IPS-18c (cell line): ENCODE results near the gene ENO3.
A peak's percentile ranks its signal among the peaks of the same experiment; 100 is the strongest.
"Not testable (repeated sequence)": the region's sequence is repeated elsewhere in the genome, so short reads cannot be mapped to it uniquely, and the experiment has no call there.

Source experiments
- H3K4me3 ChIP-seq: 2 replicates; pipeline ENCODE4 v1.7.0; 2013; ENCODE audit warnings: low read depth, mild to moderate bottlenecking, low read length, moderate library complexity; ENCODE audit not compliant: insufficient read depth
- H3K9me3 ChIP-seq: one replicate; pipeline ENCODE4 v1.6.1; 2013; ENCODE audit warnings: mild to moderate bottlenecking, low read length, moderate library complexity; ENCODE audit not compliant: control insufficient read depth, insufficient read depth

ENO3 gene

GRCh38 chr17:4950746-4951204 is at the start of gene ENO3:
ENO3 (plus strand) TSS chr17:4951119; CDS start chr17:4951830, 711 bp downstream.
- Histone ChIP-seq H3K9me3 (no peaks in the 10 kb centered on the region), H3K4me3 (peak within 1 kb of the TSS; percentile 71)

DNA sequence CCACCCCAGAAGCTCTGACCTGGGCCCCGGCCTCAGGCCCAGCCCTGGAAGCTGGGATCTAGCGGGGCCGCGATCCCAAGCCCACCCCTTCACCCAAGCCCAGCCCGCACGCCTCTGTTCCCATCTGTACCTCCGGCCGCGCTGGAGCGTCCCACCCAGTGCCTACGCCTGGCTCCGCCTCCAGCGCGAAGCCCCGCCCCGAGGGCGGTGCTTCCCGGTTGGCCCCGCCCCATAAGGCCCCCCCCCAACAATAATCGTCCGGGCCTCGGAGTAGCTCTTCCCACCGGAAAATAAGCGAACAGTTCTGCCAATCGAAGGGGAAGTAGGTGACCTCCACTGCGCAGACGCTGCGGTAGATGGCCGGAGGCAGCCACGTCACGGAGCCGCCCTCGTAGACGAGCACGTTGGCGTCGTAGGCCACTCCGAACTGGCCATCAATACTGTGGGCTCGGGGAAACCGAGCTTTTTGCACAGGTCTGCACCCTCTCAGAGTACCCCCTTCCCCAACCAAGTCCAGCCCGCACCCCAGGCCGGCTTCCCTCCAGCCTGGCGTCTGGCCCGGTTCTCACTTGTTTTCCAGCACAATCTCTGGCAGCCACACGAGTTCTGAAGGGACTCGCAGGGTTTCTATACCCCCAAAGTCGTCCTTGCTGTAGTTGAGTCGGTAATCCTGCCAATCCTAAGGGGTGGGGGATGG is 49.1 kb upstream of the ENO3 start:
- no peak overlapping the region for H3K4me3 ChIP-seq
- no peaks in the 10 kb centered on the region for H3K9me3 ChIP-seq

DNA sequence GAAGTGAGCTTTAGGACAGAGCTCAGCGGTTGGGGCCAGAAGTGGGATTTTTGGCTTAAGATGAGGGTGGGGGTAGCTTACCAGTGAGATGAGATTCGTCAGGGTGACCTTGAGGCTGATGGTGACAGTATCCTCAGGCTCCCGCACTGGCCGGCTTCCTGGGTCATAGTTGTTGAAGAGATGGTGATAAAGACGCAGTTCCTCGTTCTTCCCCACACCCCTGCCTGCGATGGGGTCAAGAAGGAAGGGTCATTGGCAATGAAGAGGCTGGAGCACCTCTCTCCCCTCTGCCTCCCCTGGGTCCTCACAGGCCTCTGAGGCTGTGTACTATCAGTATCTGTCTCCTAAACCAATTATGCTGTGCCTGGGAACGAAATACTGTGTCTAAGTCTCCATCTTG is 48.4 kb upstream of the ENO3 start:
- H3K4me3 ChIP-seq = no peak overlapping the region
- no peaks in the 10 kb centered on the region for H3K9me3 ChIP-seq

DNA sequence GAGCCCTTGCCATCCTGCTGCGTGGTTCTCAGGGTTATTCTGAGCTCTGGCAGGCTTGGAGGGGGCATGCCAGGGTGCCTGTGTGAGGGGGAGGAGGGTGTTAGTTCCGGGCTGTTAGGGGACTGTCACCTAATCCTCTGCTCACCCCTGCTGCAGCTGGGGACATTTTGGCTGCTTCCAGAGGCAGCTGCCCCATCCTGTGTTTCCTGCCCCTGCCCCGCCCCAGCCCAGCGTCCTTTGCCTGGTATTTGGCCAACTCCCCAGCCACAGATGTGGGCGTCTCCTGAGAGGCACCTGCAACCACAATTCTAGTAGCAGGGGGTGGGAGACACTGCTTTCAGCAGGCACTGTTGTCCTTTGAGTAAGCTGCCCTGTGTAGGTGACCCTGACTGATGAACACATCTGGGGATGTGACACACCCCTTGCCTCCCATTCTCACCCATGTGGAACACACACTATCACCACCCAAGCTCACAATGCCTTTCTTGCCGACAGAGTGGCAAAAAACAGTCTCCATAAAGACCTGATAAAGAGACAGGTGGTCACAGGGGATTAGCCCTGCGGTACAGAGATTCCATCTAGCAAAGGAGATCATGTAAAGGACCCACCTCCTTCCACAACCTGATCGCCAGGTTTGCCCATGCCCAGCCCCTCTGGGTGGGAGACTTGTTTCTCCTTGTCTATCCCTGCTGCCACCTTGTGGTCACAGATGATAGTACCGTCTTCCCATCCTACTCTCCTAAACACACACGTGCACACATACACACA is 47.7 kb upstream of the ENO3 start, which contains the start of gene CHRNE:
CHRNE (minus strand) TSS at position 48 of the 768 bp plus-strand sequence; CDS start at position 13, 35 bp downstream.
- H3K9me3 ChIP-seq = no peaks in the 10 kb centered on the region
- no peak within 1 kb of the TSS for H3K4me3 ChIP-seq

GRCh38 chr17:4906642-4907041 is 44.3 kb upstream of the ENO3 start:
- H3K9me3 ChIP-seq, H3K4me3 ChIP-seq: not testable (repeated sequence)

- H3K4me3 ChIP-seq = no peak overlapping the region
Observed at GRCh38 chr17:4908301-4908700, 42.6 kb upstream of the ENO3 start.

DNA sequence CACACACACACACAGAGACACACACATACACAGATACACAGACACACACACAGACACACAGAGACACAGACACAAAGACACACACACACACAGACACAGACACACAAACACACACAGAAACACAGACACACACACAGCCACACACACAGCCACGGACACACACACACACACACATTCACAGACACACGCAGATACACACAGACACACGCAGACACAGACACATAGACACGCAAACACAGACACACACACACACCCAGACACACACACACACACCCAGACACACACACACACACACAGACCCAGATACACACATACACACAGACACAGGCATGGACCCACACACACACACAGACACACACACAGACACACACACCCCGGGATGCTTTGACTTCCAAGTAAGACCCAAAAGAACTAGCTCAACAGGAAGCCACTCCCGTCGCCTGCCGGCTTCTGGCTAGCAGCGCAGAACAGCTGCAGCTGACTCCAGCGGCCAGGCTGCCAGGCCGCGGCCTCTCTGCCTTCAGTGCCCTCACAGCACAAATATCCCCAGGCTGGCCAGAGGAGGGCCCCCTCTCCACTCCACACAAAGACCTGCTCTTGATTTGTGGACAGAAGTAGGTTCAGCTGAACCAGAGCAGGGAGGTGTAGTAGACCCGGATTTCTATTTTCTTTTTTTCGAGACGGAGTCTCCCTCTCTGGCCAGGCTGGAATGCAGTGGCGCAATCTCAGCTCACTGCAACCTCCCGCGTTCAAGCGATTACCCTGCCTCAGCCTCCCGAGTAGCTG is 42.0 kb upstream of the ENO3 start:
- Histone ChIP-seq H3K9me3 (no peaks in the 10 kb centered on the region), H3K4me3 (no peak overlapping the region)

More at GRCh38 chr17:4908301-4908700, 42.6 kb upstream of the ENO3 start:
- no peaks in the 10 kb centered on the region for H3K9me3 ChIP-seq

DNA sequence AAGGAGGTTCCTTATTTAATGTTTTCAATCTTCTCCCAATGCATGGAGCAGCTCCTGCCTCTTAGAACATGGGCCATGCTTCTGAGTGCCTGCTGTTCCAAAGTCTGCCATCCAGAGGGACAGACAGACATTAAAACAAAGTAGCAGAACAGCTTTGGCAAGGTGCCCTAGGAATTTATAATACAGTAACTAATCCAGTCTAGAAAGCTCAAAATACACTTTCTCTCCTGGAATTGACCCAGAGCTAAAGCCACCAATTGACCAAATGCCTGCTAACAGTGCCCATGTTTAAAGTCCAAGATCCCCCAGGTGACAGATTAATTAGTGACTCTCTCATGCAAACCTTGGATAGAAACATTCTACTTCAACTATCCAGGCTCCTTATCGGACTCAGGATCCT is 36.9 kb upstream of the ENO3 start:
- H3K4me3 ChIP-seq = no peak overlapping the region
- H3K9me3 ChIP-seq = no peaks in the 10 kb centered on the region

GRCh38 chr17:4914551-4914950 is 36.4 kb upstream of the ENO3 start:
- not testable (repeated sequence) for H3K9me3 ChIP-seq, H3K4me3 ChIP-seq

DNA sequence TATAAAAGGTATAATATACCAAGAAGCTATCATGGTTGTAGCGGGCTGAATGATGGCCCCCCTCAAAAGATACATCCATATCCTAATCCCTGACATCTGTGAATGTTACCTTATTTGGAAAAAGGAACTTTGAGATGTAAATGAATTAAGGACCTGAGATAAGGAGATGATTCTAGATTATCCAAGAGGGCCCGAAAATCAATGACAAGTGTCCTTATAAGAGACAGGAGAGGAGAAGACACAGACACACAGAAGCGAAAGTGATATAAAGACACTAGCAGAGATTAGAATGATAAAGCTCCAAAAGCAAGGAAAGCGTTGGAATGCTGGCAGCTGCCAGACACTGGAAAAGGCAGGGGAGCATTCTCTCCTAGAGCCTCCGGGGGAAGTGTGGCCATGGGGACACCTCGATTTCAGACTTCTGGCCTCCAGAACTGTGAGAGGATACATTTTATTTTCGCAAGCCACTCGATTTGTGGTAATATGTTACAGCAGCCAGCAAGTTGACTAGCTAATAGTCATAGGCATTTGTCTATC is 31.3 kb upstream of the ENO3 start:
- Histone ChIP-seq H3K4me3 (no peak overlapping the region), H3K9me3 (no peaks in the 10 kb centered on the region)

DNA sequence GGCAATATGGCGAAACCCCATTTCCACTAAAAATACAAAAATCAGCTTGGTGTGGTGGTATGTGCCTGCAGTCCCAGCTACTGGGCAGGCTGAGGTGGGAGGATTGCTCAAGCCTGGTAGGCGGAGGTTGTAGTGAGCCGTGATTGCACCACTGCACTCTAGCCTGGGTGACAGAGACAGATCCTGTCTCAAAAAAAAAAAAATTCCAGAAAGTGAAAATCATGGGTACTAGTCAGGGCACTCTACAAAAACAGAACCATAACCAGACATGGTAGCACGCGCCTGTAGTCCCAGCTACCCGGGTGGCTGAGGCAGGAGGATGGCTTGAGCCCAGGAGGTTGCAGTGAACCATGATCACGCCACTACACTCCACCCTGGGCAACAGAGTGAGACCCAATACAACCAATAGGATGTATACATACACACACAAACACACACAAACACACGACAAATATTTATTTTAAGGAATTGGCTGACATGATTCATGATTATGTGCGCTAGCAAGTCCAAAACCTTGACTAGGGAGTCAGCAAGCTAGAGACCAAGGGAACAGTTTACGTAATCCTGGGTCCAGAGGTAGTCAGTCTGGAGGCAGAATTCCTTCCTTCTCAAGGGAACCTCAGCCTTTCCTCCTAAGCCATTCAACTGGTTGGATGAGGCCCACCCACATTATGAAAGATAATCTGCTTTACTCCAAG is 30.4 kb upstream of the ENO3 start:
- Histone ChIP-seq H3K4me3 (no peak overlapping the region), H3K9me3 (no peaks in the 10 kb centered on the region)

DNA sequence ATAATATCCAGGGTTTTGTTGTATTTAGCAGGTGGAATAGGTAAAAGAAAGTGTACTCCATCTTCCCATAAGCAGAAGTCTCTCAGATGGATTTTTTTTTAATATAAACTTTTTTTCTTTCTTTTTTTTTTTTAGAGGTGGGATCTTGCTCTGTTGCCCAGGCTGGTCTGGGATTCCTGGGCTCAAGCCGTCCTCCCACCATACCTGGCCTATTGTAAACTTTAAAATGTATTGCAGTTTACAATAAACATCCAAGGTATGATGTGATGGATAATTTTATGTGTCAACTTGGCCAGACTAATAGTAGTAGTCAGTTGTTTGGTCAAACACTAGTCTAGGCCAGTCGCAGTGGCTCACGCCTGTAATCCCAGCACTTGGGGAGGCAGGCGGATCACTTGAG is 29.6 kb upstream of the ENO3 start:
- H3K9me3 ChIP-seq = no peaks in the 10 kb centered on the region

DNA sequence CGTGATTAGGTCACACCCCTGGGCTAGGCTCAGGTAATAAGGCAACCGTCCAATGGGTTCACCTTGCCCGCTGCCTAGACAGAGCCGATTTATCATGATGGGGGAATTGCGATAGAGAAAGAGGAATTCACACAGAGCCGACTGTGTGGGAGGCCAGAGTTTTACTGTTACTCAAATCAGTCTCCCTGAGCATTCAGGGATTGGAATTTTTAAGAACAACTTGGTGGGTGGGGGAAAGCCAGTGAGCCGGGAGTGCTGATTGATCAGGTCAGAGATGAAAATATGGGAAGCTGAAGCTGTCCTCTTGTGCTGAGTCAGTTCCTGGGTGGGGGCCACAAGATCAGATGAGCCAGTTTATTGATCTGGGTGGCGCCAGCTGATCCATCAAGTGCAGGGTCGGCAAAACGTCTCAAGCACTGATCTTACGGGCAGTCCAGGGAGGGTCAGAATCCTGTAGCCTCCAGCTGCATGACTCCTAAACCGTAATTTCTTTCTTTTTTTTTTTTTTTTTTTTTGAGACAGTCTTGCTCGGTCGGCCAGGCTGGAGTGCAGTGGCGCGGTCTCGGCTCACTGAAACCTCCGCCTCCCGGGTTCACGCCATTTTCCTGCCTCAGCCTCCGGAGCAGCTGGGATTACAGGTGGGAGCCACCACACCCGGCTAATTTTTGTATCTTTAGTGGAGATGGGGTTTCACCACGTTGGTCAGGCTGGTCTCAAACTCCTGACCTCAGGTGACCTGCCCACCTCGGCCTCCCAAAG is 24.2 kb upstream of the ENO3 start:
- H3K9me3 ChIP-seq, H3K4me3 ChIP-seq: not testable (repeated sequence)

More for the DNA sequence above, 29.6 kb upstream of the ENO3 start:
- H3K4me3 ChIP-seq = no peak overlapping the region

- H3K4me3 ChIP-seq = no peak overlapping the region
- no peaks in the 10 kb centered on the region for H3K9me3 ChIP-seq
Observed at GRCh38 chr17:4928881-4929280, 22.0 kb upstream of the ENO3 start.

DNA sequence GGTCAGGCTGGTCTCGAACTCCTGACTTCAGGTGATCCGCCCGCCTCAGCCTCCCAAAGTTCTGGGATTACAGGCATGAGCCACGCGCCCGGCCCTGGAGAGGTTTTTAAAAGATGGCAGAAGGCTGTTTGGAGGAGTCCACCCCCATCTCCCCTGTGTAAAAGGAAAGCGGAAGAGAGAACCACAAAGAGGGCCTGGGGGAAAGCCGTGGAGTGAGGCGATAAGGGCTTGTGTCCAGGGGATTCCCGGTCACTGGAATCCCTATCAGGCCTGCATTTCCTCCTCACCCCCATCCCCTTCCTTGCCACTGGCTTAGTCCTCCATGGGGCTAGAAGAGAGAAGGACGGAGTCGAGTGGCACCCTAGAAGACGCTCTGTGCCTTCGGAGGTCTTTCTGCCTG is 19.0 kb upstream of the ENO3 start, which contains the start of gene GP1BA:
GP1BA (plus strand) TSS at position 315 of the 400 bp plus-strand sequence. CDS start 328 bp downstream, outside the sequence.
- Histone ChIP-seq H3K4me3 (no peak within 1 kb of the TSS), H3K9me3 (no peaks in the 10 kb centered on the region)

GRCh38 chr17:4932756-4933155 is 18.2 kb upstream of the ENO3 start:
- Histone ChIP-seq H3K9me3 (peaks cover 1% of the 10 kb centered on the region), H3K4me3 (no peak overlapping the region)
